ENCODE results near the gene PHACTR4.
"Not testable (repeated sequence)": the region's sequence is repeated elsewhere in the genome, so short reads cannot be mapped to it uniquely, and the experiment has no call there.

The PHACTR4 gene

DNA sequence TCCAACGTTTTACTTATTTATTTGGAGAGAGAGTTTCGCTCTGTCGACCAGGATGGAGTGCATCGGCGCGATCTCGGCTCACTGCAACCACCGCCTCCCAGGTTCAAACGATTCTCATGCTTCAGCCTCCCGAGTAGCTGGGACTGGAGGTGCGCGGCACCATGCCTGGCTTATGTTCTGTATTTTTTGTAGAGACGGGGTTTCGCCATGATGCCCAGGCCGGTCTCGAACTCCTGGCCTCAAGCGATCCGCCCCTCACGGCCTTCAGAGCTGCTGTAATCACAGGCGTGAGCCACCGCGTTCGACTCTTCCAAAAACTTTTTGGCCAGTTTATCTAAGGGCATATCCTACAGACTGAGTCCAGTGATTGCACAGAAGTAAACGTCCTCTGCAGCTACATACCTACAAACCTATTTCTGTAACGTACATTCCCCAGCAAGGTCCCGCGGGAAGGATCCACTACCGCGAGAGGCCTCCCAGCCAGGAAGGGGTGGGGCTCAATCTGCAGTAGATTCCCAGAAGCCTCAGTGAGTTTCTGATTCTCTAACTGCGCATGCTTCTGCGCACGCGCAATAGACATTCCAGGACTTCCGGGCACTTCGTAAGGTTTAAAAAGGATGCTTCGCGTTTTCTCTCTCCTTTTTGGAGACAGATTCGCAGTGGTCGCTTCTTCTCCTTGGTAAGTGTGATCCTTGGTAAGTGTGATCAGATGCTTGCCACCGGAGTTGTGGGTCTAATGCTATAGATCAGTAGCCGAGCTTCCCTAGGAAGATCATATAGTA, 136.1 kb downstream of the PHACTR4 start, which contains the start of gene RCC1:
Gene RCC1 (plus strand): TSS at position 638 of the 782 bp plus-strand sequence. CDS start 23,824 bp downstream, outside the sequence.
- peak; percentile 90 for DNase-seq

DNA sequence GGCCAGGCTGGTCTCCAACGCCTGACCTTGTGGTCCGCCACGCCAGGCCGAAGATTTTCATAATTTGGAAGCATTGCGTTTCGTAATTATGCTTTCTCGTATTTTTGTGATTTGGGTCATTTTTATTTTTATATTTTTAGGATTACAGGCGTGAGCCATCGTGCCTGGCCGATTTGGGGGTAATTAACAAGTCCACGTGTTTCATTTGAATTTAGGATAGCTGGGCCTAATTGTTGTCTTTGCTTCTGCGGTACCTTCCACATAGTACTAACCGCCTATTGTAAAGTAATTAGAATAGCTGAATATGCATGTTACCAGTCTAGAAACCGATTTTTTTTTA, 137.3 kb downstream of the PHACTR4 start:
- DNase-seq: no peak

DNA sequence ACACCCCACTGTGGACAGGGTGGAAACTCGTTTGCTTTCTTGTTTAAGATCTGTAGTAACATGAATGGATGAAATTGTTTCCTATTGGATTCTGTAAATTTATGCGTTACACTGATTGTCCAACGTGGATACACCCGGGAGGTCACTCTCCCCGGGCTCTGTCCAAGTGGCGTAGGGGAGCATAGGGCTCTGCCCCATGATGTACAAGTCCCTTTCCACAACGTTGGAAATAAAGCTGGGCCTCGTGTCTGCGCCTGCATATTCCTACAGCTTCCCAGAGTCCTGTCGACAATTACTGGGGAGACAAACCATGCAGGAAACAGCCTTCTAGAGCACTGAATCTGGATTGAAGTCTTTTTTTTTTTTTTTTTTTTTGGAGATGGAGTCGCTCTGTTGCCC, 137.7 kb downstream of the PHACTR4 start:
- DNase-seq: no peak

DNA sequence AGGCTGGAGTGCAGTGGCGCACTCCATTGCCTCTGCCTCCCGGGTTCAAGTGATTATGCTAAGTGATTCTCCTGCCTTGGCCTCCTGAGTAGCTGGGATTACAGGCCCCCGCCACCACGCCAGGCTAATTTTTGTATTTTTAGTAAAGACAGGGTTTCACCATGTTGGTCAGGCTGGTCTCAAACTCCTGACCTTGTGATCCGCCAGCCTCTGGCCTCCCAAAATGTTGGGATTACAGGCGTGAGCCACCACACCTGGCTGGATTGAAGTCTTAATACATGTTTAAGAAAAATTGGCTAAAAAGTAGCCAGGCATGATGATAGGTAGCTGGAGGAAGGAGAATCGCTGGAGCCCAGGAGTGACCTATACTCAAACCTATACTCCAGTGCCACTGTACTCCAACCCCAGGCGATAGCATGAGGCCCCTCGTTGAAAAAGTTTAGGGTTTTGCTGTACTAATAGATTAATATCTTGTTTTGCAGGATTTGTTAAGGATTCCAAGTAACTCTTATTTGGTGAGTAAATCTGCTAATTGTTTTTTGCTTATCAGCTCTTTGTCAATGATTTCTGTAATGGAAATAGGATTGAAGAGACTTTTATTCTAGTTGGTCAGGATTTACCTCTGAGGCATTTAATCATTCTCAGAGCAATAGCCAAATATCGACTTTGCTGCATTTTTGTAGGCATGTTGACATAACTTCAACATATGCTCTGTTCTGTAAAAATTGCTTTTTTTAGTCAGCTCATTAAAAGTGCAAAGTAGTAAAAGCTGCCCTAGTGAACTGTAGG, 138.3 kb downstream of the PHACTR4 start:
- no peak for DNase-seq

DNA sequence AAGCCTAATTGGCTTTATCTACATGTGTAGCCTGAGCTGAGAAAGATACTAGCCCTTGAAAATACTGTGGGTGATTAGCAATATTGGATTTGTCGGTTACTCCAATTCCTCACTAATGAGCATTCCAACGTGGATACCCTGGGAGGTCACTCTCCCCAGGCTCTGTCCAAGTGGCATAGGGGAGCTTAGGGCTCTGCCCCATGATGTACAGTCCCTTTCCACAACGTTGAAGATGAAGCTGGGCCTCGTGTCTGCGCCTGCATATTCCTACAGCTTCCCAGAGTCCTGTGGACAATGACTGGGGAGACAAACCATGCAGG, 138.9 kb downstream of the PHACTR4 start:
- DNase-seq: no peak

DNA sequence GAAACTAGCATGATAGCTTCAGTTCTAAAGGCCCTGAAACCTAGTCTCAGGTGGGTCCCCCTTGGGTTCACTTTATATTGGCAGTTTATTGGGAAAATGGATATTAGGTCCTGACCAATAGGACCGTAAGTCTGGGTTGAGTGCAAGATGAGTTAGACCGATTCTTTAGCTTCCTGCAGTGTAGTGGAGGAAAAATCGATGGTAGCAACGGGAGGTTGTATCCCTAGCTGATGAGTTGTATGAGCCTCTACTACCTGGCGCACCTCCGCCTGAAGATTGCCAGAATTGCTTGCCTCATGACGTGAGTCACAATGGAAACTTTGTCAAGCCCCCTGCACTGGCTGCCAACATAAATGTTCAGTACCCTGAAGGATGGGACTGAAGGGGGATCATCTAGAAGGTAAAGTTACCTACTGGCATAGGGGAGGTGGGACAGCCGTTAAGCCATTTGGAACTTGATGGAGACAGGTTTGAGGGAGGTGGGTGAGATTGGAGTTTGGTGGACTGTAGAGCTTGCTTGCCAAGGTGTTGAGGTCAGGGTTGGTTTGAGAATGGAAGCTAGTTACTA, 140.2 kb downstream of the PHACTR4 start:
- no peak for DNase-seq

DNA sequence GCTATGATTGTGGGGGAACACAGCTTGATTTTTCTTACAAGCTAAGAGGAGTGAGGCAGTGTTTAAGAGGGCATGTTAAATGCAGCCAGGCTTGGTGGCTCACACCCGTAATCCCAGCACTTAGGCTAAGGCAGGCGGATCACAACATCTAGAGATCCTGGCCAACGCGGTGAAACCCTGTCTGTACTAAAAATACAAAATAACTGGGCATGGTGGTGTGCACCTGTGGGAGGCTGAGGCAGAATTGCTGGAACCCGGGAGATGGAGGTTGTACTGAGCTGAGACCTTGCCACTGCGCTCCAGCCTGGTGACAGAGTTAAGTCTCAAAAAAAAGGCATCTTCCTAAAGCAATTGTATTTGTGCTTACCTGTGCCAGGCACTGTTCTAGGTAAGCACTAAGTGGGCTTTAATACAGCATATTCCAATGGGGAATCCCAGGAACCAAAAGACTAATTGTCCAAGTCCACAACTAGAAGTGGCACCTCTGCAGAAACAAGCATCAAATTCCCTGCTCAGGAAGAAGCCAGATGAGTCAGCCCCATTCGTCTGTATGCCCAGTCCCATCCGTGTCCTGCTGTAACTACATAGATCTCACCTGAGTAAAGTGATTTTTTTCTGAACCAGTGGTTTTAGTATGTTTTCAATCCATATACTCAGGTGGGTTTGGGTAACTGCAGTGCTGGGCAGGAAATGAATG, 140.9 kb downstream of the PHACTR4 start:
- no peak for DNase-seq

DNA sequence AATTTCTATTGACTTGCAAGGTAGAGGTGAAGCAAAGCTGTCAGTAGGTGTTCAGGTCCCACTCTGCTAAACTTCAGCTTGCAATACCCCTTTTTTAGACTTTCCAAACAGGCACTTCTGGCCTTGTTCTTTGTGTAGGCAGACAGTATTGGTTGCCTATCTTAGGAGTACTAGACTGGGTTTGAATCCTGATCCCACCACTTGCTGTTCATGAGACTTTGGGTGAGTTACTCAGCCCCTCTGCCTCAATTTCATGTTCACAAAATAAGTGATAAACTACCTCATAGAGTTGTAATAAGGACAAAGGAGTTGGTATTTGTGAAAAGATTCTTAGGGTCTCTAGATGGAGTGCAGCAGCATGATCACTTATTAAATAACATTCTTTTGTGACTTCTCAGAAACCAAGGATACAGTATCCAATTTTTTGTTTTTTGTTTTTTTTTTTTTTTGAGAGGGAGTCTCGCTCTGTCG, 141.5 kb downstream of the PHACTR4 start:
- no peak for DNase-seq

DNA sequence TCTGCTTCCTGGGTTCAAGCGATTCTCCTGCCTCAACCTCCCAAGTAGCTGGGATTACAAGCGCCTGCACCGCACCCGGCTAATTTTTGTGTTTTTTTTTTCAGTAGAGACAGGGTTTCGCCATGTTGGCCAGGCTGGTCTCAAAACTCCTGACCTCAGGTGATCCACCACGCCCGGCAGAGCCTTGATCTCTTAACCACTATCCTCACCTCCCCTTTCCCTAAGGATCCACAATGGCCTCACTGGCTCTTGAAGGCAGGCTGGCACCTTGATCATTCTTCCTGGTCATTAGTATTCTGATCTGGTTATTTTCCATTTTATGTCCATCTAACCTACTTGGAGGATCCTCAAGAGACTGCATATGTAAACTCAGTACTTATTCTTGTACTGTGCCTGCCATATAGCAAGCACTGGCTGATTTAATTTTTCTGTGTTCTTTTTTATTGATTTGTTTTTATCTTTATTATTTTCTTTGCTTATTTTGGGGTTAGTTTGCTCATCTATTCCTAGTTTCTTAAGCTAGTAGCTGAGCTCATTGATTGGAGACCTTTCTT, 142.6 kb downstream of the PHACTR4 start:
- DNase-seq: no peak

DNA sequence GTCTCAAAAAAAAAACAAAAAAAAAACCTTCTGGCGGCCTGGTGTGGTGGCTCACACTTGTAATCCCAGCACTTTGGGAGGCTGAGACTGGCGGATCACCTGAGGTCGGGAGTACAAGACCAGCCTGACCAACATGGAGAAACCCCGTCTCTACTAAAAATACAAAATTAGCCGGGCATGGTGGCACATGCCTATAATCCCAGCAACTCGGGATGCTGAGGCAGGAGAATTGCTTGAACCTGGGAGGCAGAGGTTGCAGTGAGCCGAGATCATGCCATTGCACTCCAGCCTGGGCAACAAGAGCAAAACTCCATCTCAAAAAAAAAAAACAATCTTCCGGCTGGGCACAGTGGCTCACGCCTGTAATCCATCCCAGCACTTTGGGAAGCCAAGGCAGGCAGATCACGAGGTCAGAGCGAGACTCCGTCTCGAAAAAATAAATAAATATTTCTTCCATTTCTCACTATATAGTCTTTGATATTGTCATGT, 144.9 kb downstream of the PHACTR4 start:
- not testable (repeated sequence) for DNase-seq

DNA sequence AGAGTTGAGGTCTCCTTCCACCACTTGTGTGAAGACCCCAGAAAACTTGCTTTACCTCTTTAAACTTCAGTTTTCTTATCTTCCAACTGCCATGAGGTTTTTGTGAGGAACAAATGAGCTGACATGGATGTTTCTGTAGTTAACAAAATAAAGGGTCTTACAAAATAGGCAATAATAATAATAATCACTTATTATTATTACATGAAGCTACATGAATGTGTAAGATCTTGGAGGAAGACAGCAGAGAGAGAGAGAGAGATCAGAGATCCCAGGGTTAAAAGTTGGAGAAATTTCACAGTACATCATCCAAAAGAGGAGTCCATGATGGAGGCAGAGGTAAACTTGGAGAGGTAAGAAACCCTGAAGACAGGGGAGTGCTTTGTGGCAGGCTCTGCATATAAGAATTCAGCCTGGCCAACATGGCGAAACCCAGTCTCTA, 147.0 kb downstream of the PHACTR4 start:
- DNase-seq: no peak

DNA sequence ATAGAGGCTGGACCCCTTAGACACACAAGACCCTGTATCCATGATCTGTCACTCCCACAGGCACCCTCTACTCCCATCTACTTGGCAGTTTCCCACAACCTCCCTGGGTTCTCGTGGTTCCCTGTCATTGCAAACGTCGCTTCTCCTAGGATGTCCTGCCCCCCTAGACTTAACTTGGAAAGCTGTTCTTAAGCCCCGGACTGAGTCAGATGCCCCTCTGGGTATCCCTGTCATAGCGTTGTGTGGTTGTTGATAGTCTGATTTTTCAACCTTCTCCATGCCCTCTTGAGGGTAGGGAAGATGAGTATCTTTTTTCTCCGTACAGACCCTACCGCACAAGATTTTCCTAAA, 148.1 kb downstream of the PHACTR4 start:
- DNase-seq: no peak

DNA sequence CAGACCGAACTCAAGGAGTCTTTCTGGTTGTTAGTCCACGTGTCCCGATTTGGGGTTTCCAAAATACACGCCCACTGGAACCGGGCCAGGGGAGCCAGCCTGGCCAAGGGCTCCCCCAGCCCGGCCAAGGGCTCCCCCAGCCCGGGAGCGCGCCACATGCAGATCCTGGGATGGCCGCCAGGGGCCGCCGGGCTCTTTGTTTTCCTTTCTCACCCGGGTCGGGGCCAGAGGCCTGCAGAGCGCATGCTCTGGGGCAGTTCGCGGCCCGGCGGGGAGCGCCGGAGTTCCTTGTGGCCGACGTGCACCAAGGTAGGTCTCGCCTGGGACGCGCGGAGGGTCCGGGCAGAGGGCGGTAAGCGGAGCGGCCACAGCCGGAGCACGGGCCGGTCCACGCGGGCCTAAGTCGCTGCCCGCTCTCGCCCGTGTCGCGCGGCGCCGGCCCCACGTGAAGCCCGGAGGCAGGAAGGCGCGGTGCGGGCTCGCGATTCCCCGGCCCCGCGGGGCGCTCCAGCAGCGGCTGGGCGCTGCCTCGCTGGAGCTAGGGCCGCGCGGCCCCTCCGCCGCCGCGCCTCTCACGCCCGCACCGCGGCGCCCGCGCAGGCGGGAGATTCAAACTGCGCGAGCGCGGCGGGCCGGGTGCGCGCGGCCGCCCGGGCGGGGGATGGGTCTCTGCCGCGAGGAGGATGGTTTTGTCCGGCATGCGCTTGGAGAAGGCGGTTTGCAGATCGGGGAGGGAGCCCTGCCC, 148.6 kb downstream of the PHACTR4 start:
- peak; percentile 94 for DNase-seq

DNA sequence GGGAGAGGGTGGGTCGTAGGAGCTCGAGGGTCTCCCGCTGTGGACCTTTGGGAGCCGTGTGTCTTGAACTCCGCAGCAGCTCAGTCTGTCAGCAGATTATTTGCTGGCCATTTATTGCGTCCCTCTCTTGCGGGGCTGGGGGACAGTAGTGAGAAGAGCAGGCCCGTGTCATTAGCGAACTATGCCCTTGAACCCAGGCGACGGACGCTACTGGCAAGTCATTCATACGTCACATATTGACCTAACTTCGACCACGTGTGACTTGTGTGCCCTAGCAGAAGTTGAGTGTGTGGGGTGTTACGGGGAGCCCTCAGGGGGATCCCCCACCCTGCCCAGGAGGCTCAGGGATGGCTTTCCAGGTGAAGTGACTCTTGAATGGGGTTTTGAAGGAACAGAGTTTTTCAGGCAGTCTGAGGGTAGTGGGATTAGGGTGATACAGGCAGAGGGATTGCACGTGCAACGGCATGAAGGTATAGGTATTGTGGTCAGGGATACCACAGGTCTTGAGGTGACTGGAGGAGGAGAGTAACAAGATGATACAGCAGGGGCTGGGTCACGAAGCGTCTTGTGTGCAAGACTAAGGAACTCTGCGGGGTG, 149.3 kb downstream of the PHACTR4 start:
- DNase-seq: peak; percentile 61

DNA sequence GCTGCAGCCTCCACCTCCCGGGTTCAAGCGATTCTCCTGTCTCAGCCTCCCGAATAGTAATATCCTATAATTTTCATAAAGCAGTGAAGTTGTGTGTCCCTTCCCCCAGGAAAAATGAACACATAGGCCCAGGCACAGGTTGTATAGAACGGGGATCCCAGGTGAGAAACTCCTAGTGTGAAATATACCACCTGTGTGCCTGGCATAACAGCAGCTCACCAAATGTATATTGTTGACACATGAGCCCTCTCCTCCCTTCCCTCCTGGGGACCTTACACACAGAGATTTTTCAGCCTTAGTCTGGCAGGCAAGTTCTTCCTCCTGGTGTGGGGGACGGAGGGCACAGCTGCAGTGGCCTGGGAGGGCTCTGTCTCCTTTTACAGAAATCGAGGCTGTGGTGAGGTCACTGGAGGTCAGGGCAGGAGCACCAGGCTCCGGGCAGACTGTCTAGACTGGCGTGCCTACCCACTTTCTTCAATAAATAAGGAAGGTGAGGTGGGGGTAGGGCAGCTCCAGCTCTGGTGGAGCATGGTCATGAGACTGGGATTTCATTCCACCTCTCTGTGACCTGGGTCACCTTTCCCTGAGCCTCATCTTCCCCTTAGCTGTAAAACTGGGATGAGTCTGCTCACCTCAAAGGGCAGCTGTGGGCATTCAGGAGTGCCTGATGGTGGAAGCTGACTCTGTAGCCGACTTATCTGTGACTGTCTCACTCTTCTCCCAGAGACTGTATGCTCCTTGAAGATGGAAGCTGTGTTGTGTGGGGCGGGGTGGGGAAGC, 150.6 kb downstream of the PHACTR4 start:
- no peak for DNase-seq

DNA sequence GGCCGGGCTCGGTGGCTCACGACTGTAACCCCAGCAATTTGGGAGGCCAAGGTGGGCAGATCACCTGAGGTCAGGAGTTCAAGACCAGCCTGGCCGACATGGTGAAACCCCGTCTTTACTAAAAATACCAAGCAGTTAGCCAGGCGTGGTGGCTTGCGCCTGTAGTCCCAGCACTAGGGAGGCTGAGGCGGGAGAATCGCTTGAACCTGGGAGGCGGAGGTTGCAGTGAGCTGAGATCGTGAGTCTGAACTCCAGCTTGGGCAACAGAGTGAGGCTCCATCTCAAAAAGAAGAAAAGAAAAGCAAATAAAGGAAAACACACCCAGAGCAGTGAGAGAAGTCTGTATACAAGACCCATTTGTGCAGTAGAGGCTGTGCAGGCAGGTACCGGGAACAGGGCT, 151.3 kb downstream of the PHACTR4 start:
- not testable (repeated sequence) for DNase-seq

DNA sequence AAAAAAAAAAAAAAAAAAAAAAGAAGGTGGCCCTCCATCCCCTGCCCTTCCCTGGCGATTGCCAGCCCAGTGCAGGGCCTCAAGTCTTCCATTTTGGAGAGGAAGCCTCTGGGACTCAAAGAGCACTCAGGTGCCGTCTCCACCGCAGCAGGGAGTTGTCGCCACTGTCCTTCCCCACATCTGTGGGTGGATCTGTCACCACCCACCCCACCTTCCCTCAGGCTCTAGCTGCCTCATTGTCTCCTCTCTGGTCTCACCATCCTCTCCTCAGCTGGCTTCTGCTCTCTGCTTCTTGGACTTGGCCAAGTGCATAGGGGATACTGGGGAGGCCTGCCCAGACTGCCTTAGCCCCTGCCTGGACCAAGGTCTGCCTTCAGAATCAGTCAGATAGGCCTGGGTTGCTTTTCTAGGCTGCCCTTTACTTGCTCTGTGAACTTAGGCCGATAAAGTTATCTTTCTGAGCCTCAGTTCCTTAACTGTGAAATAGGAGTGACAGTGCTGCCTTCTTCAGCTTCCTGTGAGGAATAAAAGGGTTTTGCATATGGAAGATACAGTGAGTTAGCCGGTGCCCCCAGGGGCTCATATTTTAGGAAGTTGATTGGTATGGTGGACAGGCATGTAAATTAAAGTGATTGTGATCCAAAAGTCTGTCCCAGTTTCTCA, 152.1 kb downstream of the PHACTR4 start:
- DNase-seq: no peak

DNA sequence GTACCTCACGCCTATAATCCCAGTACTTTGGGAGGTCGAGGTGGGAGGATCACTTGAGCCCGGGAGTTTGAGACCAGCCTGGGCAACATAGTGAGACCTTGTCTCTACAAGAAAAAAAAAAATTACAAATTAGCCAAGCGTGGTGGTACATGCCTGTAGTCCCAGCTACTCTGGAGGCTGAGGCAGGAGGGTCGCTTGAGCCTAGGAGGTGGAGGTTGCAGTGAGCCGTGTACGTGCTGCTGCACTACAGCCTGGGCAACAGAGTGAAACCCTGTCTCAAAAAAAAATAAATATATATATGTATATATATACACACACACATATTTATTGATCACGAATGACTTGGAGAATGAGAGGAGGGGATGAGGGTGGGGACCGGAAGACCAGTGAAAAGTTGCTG, 153.0 kb downstream of the PHACTR4 start:
- not testable (repeated sequence) for DNase-seq

DNA sequence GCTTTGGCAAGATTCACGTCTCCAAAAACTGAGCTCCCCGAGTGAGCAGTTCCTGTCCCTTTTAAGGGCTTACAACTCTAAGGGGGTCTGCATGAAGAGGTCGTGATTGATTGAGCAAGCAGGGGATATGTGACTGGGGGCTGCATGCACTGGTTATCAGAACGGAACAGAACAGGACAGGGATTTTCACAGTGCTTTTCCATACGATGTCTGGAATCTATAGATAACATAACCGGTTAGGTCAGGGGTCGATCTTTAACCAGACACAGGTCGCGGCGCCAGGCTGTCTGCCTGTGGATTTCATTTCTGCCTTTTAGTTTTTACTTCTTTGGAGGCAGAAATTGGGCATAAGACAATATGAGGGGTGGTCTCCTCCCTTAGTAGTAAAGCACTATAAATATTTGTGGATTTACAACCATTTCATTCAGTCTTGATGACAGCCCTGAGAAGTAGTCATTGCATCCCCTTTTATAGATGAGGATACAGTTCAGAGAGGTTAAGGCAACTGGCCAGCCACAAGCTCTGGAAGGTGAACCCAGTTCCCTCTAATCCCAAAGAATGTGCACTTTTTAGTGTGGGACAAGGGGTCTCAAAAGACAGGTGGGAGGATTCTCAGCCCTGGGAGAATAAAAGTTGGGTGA, 155.6 kb downstream of the PHACTR4 start:
- not testable (repeated sequence) for DNase-seq

DNA sequence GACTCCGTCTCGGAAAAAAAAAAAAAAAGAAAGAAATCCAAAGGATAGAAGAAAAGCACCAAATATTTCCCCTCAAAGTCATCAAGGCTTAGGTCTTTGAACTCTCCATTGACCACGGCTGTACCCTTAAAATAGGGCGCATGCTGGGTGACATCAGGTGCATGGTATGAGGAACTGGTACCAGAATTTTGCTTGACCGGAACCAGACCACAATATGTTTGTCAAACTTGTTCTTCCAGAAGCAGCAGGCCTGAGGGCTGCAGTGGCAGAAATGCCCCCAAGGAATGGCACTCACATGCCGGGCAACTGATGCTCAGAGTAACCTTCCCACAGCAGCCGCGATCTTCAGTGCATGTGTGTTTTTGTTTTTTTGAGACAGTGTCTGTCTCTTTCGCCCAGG, 157.3 kb downstream of the PHACTR4 start:
- no peak for DNase-seq

All from activated CD4-positive, CD25-positive, alpha-beta regulatory T cell treated with anti-CD3 and anti-CD28 coated beads, Interleukin-2, amount 50 U/mL, for 72 hours (primary cell).